Stimulated activated CD8-positive, alpha-beta memory T cell treated with anti-CD3 and anti-CD28 coated beads, Interleukin-7, amount 100 ng/mL, for 48 hours (primary cell): ENCODE data around the gene STIP1.

Experiments
- DNase-seq, 2 donors: peaks; one replicate each; pipeline ENCODE4 v3.0.0-alpha.2; 2020; ENCODE audit warnings: low read depth in 1 of 2; ENCODE audit errors: extremely low read depth in 1 of 2

The STIP1 gene

GRCh38 chr11:64220271-64220670 lies 34.3 kb downstream of the STIP1 start:
- DNase-seq: no peak

DNA sequence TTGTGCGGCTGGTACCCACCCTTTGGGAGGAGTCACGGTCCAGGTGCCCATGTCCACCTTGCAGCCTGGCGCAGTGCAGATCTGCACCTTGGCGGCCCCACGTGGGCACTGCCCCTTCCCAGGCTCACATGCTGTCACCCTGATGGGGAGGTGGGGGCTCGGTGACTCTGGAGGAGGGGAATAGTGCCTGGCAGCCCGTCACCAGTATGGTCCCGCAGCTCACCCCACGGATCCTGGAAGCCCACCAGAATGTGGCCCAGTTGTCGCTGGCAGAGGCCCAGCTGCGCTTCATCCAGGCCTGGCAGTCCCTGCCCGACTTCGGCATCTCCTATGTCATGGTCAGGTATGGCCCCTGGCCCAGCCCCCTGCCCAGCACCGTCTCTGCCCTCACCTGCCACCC lies 34.8 kb downstream of the STIP1 start:
- no peak for DNase-seq

DNA sequence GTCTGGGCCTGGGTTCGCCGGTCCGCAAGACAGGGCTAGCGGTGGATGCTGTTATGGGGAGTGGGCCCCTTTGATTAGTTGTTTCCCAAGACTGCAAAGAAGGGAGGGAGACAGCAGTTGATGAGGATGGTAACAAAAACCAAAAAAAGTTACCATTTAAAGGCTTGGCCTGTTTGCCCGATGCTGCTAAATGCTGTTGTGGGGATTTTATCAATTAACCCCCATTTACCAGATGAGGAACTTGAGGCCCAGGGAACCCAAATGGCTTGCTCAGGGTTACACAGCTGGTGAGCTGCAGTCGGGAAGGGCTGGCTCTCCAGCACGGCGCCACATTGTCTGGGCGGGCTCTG lies 36.7 kb downstream of the STIP1 start:
- no peak for DNase-seq

GRCh38 chr11:64223001-64223651 lies 37.2 kb downstream of the STIP1 start:
- no peak for DNase-seq

- DNase-seq: no peak
These were observed 38.4 kb downstream of the STIP1 start for GRCh38 chr11:64224151-64224890.

- DNase-seq: no peak
These were observed 39.1 kb downstream of the STIP1 start for GRCh38 chr11:64224891-64225607.

GRCh38 chr11:64225608-64226506 lies 39.9 kb downstream of the STIP1 start, which contains the start of the genes NUDT22 and TRPT1:
TSS of gene NUDT22 (plus strand) at chr11:64226274. CDS start at chr11:64226653, 379 bp downstream.
TSS of gene TRPT1 (minus strand) at chr11:64226186. CDS start at chr11:64225860, 326 bp downstream.
- DNase-seq: peak; percentile 85 to 87

DNA sequence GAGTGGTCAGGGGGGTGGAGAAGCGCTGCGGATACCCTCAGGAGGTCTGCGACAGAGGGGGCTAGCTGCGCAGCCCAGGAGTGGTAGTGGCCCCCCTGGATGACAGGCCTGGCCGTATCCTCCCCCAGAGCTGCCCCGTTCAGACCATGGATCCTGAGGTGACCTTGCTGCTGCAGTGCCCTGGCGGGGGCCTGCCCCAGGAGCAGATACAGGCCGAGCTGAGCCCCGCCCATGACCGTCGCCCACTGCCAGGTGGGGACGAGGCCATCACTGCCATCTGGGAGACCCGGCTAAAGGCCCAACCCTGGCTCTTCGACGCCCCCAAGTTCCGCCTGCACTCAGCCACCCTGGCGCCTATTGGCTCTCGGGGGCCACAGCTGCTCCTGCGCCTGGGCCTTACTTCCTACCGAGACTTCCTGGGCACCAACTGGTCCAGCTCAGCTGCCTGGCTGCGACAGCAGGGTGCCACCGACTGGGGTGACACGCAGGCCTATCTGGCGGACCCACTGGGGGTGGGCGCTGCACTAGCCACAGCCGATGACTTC lies 40.6 kb downstream of the STIP1 start:
- DNase-seq: peak in 1 of 2 donors; percentile 68

- DNase-seq: no peak
These were observed 41.5 kb downstream of the STIP1 start for GRCh38 chr11:64227405-64227956.

DNA sequence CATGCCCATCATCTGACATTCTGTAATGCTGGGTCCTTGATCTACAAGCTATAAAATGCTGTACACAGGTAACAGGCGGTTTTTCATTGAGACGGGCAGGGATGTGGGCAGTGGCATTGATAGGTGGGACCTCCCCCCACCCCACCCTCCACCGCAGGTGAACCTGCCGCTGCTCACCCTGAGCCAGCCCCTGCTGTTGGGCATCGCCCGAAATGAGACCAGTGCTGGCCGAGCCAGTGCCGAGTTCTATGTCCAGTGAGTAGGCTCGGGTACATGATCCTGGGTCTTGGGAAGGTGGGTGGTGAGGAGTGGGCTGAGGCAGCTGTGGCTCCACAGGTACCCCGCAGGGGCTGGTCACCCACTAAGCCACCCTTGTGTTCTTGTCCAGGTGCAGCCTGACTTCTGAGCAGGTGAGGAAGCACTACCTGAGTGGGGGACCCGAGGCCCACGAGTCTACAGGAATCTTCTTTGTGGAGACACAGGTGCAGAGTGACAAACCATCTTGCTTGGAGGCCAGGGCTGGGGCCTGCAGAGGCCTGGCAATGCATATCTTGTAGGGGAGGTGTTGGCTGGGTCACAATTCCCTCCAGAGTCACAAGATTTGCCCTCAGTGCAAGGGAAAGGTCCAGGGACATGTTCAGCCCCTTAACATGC lies 43.2 kb downstream of the STIP1 start:
- DNase-seq: no peak

GRCh38 chr11:64229744-64230170 lies 43.8 kb downstream of the STIP1 start:
- DNase-seq: no peak

DNA sequence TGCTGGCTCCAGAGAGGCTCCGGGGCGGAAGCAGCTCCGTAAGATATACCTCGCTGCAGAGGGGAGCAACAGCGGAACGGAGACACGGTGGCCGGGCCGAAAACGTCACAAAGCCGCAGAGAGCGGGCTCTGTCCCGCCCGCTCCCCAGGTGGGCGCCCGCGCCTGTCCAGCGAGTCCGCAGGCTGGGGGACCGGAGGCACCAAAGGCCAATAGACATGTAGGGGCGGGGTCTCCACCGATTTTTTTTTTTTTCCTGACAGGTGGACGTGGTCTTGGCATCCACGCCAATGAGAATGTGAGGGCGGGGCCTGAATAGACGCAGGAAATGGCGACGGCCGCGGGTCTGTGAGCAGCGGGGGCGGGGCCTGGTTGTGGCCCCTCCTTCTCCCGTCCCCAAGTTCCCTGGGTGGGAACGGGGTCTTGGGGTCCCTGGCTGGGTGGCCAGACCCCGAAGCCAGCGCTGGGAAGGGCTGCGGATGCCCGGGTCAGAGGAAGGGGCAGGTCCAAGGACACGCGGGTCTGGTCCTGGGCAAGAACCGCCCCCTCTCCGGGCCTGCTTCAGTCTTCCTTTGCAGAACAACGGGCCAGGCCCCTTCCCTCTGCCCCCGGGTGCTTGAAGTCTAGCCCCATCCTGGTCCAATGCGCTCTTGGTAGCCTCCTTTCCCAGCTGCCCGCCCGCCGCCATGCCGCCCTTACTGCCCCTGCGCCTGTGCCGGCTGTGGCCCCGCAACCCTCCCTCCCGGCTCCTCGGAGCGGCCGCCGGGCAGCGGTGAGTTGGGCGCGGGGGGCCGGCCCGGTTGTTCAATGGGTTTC lies 44.4 kb downstream of the STIP1 start, which contains the start of gene DNAJC4:
TSS of gene DNAJC4 (plus strand) at position 378 of the 814 bp plus-strand sequence. CDS start at position 685, 307 bp downstream.
- DNase-seq: peak; percentile 72 to 86

GRCh38 chr11:64230985-64231365 lies 45.0 kb downstream of the STIP1 start:
- DNase-seq: no peak

- no peak for DNase-seq
These were observed 45.6 kb downstream of the STIP1 start for GRCh38 chr11:64231546-64231945.

GRCh38 chr11:64232182-64232966 lies 46.4 kb downstream of the STIP1 start:
- no peak for DNase-seq

- no peak for DNase-seq
These were observed 47.0 kb downstream of the STIP1 start for GRCh38 chr11:64232967-64233315.

GRCh38 chr11:64233913-64234586 lies 48.1 kb downstream of the STIP1 start, which contains the start of gene VEGFB:
TSS of gene VEGFB (plus strand) at chr11:64234584. CDS start at chr11:64234834, 250 bp downstream.
- no peak for DNase-seq
